OCI-LY7 (cell line): ENCODE data around the gene PTPN18.

Source experiments
- EZH2phosphoT487 ChIP-seq: fragments of 200-600 bp; sonication (generic); IDR thresholded peaks from 2 replicates; pipeline ENCODE4 v1.6.1; 2018; ENCODE audit warnings: low read depth, borderline replicate concordance, mild to moderate bottlenecking, mixed run types, antibody characterized with exemption, low read length, moderate library complexity, mixed read lengths
- TF ChIP-seq, protein P1 (sequence below): fragments of 200-600 bp; sonication (generic); conservative IDR thresholded peaks from 2 replicates; pipeline ENCODE4 v1.5.1; 2014; ENCODE audit warnings: mild to moderate bottlenecking, antibody characterized with exemption, low read length, moderate library complexity, mixed read lengths

DNA sequence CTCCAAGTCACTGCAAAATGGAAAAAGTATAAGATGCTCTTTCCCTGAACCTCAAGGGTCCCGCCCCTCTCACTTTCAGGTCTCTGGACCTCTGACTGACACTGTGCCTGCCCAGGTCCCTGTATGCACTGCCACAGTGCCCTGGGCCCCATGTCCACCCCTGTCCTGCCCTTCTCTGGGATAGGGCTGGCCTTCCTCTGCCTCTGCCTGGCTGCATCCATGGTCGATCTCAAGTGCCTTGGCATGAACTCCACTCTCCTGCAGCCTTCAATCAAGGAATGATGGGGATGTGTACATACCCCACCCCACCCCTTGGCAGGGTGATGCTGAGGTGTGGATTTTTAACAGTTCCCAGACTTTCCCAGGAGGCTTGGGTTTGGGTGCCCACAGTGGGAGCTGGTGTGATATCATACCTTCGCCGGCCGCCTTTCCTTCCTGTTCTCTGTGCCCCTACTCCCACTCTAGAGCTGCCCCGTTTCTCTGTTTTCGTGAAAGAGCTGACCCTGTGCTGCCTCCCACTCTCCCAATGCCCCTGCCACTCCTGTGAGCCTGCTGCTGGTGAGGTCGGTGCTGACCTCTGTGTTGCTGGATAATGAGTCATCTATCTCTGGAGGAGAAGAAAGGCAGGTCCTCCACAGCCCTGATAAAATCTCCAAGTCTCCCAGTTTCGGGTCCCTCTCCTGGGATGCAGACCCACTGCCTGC, 18.9 kb downstream of the PTPN18 start:
- TF ChIP-seq, protein P1, sequence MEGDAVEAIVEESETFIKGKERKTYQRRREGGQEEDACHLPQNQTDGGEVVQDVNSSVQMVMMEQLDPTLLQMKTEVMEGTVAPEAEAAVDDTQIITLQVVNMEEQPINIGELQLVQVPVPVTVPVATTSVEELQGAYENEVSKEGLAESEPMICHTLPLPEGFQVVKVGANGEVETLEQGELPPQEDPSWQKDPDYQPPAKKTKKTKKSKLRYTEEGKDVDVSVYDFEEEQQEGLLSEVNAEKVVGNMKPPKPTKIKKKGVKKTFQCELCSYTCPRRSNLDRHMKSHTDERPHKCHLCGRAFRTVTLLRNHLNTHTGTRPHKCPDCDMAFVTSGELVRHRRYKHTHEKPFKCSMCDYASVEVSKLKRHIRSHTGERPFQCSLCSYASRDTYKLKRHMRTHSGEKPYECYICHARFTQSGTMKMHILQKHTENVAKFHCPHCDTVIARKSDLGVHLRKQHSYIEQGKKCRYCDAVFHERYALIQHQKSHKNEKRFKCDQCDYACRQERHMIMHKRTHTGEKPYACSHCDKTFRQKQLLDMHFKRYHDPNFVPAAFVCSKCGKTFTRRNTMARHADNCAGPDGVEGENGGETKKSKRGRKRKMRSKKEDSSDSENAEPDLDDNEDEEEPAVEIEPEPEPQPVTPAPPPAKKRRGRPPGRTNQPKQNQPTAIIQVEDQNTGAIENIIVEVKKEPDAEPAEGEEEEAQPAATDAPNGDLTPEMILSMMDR = no peak
- no peak for TF ChIP-seq EZH2phosphoT487
